B cell (primary cell): ENCODE measurements around the gene EFR3B. TPM values are rescaled to one million over a fixed set of nuclear protein-coding genes. Genes with fewer than 3 reads are reported as not detected.

ENCODE experiments used
- ATAC-seq: fragments of 200-7000 bp; cut with Tn5 transposase; one replicate; pipeline ENCODE4 v1.10.0; 2021; ENCODE audit warnings: low read depth, mild to moderate bottlenecking, moderate number of reproducible peaks, moderate library complexity
- CTCF ChIA-PET: fragments of 350-600 bp; sonication (Branson Sonifier 250); formaldehyde crosslinking; loops from one replicate; lab custom pipeline; 2021; ENCODE audit warnings: antibody characterized with exemption, inconsistent platforms; lab: Charles Lee
- POLR2A ChIA-PET: fragments of 350-600 bp; sonication (Branson Sonifier 250); formaldehyde crosslinking; loops from one replicate; lab custom pipeline; 2021; ENCODE audit warnings: antibody characterized with exemption; lab: Charles Lee
- DNase-seq: peaks from one replicate; pipeline ENCODE4 v3.0.0; 2013
- H2AFZ ChIP-seq: 2 replicates; pipeline ENCODE4 v1.6.1; 2012; ENCODE audit warnings: mild to moderate bottlenecking, low read depth, low read length; ENCODE audit not compliant: insufficient read depth, poor library complexity, severe bottlenecking
- H3K27ac ChIP-seq, 2 donors: 1 replicate in 1 of 2; 2 replicates in 1 of 2; pipeline ENCODE4 v1.5.1; 2012 to 2013; ENCODE audit warnings: low read length in 2 of 2, mild to moderate bottlenecking in 2 of 2, moderate library complexity in 1 of 2
- H3K27me3 ChIP-seq, 4 experiments: fragments of 200-600 bp in 1 of 4; sonication (generic) in 1 of 4; replicated peaks in 1 of 4; 1 replicate in 2 of 4; 2 replicates in 2 of 4; pipeline versions ENCODE4 v1.6.1 to v1.7.0; 2013 to 2016; ENCODE audit warnings: low read length in 3 of 4, mild to moderate bottlenecking in 2 of 4, mixed read lengths in 1 of 4, moderate library complexity in 1 of 4; ENCODE audit not compliant: insufficient read depth in 4 of 4, control insufficient read depth in 3 of 4; ENCODE audit errors: control extremely low read depth in 1 of 4
- H3K36me3 ChIP-seq, 2 experiments: replicated peaks in 1 of 2; 1 replicate in 1 of 2; 2 replicates in 1 of 2; pipeline versions ENCODE4 v1.6.1 to v1.7.1; 2013; ENCODE audit warnings: low read length in 1 of 2; ENCODE audit not compliant: insufficient read depth in 2 of 2, control insufficient read depth in 1 of 2; ENCODE audit errors: control extremely low read depth in 1 of 2, extremely low read depth in 1 of 2
- H3K4me1 ChIP-seq, 2 donors: fragments of 200-600 bp in 1 of 2; sonication (generic) in 1 of 2; 1 replicate in 1 of 2; 2 replicates in 1 of 2; pipeline versions ENCODE4 v1.5.1 to v1.6.1; 2013 to 2017; ENCODE audit warnings: low read length in 2 of 2; ENCODE audit not compliant: control insufficient read depth in 2 of 2, insufficient read depth in 2 of 2
- H3K4me2 ChIP-seq: replicated peaks from 2 replicates; pipeline ENCODE3; 2012; ENCODE audit warnings: mild to moderate bottlenecking, low read depth, low read length; ENCODE audit not compliant: poor library complexity, severe bottlenecking
- H3K4me3 ChIP-seq, 5 experiments: fragments of 200-600 bp in 1 of 5; sonication (generic) in 1 of 5; 1 replicate in 3 of 5; 2 replicates in 2 of 5; pipeline versions ENCODE4 v1.5.1 to v1.7.0; 2011 to 2016; ENCODE audit warnings: low read length in 4 of 5, mild to moderate bottlenecking in 4 of 5, low read depth in 2 of 5, control low read depth in 1 of 5, moderate library complexity in 1 of 5; ENCODE audit not compliant: insufficient read depth in 1 of 5; ENCODE audit errors: control extremely low read depth in 1 of 5, extremely low read depth in 1 of 5
- H3K79me2 ChIP-seq: fragments of 200-600 bp; sonication (generic); one replicate; pipeline ENCODE4 v1.6.0; 2016; ENCODE audit warnings: low read length; ENCODE audit not compliant: control insufficient read depth, insufficient read depth
- H3K9ac ChIP-seq: fragments of 200-600 bp; sonication (generic); 2 replicates; pipeline ENCODE4 v1.6.1; 2017; ENCODE audit warnings: mild to moderate bottlenecking, low read length, moderate library complexity
- H3K9me3 ChIP-seq, 3 donors: one replicate each; pipeline versions ENCODE4 v1.6.1 to v1.7.1; 2013; ENCODE audit warnings: low read length in 2 of 3; ENCODE audit not compliant: control insufficient read depth in 2 of 3, insufficient read depth in 1 of 3; ENCODE audit errors: control extremely low read depth in 1 of 3
- H4K20me1 ChIP-seq: 2 replicates; pipeline ENCODE4 v1.6.0; 2012; ENCODE audit warnings: mild to moderate bottlenecking, low read length; ENCODE audit not compliant: insufficient read depth, control insufficient read depth, poor library complexity, severe bottlenecking
- H3K27ac Mint-ChIP-seq: one replicate; pipeline ENCODE4 v1.8.0; 2021; ENCODE audit warnings: mixed read lengths
- H3K27me3 Mint-ChIP-seq: one replicate; pipeline ENCODE4 v1.8.0; 2021; ENCODE audit warnings: mixed read lengths
- H3K4me1 Mint-ChIP-seq: one replicate; pipeline ENCODE4 v1.8.0; 2021; ENCODE audit warnings: mixed read lengths
- H3K4me3 Mint-ChIP-seq: one replicate; pipeline ENCODE4 v1.8.0; 2021; ENCODE audit warnings: mixed read lengths
- H3K9me3 Mint-ChIP-seq: one replicate; pipeline ENCODE4 v1.8.0; 2022; ENCODE audit warnings: mixed read lengths; ENCODE audit not compliant: insufficient read depth
- CTCF ChIP-seq: fragments of 200-600 bp; IDR thresholded peaks from one replicate; pipeline ENCODE4 v1.8.0; 2022; ENCODE audit warnings: antibody characterized with exemption, mild to moderate bottlenecking
- EZH2 ChIP-seq: IDR thresholded peaks from 2 replicates; pipeline ENCODE4 v1.6.1; 2012; ENCODE audit warnings: borderline replicate concordance, low read depth, mild to moderate bottlenecking, moderate library complexity, low read length; ENCODE audit not compliant: insufficient read depth, poor library complexity, severe bottlenecking
- WGBS: methylation state at CpG from one replicate; pipeline ENCODE4 v1.1.5; 2013; ENCODE audit warnings: missing lambda C conversion rate; ENCODE audit not compliant: insufficient coverage; 5-methylcytosine and 5-hydroxymethylcytosine counted together
- intact Hi-C: fragments of 100-400 bp; cut with micrococcal nuclease; formaldehyde crosslinking; loops from one replicate; pipeline ENCODE4 v1.10.0; 2022
- polyA plus RNA-seq: library from polyadenylated mRNA; depleted of rRNA; stranded (reverse); fragments of >200 nt; gene quantifications from 2 replicates; pipeline ENCODE4 v1.2.3, GENCODE V29; 2012
- total RNA-seq, 2 donors: library from RNA; stranded (reverse); fragments of 120-200 nt in 1 of 2; gene quantifications; 1 replicate in 1 of 2; 2 replicates in 1 of 2; pipeline versions ENCODE4 v1.2.3 to v1.2.4, GENCODE V29; 2013 to 2022

EFR3B gene
- total and polyA plus RNA-seq, 2 donors (not counting 1 experiment from before 2014, with no cell fraction given) = 0.15 TPM; not detected in 1

DNA sequence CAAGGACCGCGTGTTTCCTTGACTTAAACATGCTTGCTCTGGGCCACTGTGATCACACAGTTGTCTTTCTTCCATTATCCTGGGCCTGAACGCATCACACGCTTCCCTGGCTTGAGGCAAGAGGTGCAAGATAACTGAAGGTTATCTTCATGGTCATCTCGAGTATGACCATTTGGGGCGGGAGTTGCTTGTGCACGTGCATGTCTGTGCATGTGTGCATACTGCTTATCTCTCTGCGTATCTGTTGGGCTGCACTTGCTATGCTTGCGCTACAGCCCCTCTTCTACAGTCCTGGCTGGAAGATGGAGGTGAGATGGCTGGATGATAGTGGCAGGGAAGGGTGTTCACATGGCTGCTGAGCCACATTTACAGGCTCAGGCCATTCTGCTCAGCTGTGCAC is 27.2 kb upstream of the EFR3B start:
- H3K4me1 Mint-ChIP-seq = peaks cover 6% of the 10 kb centered on the region
- no peaks in the 10 kb centered on the region for H3K9me3 Mint-ChIP-seq
- ATAC-seq (no peak), DNase-seq (no peak)
- H3K4me2 ChIP-seq = no peak overlapping the region
- H3K9ac ChIP-seq = no peak overlapping the region
- no peaks in the 10 kb centered on the region for H3K4me1 ChIP-seq
- H3K27me3 Mint-ChIP-seq = no peaks in the 10 kb centered on the region
- H3K79me2 ChIP-seq = no peaks in the 10 kb centered on the region
- H3K9me3 ChIP-seq = no peaks in the 10 kb centered on the region
- H4K20me1 ChIP-seq = no peaks in the 10 kb centered on the region
- H3K36me3 ChIP-seq = no peaks in the 10 kb centered on the region
- no peaks in the 10 kb centered on the region for H3K27me3 ChIP-seq
- no peak overlapping the region for H3K4me3 ChIP-seq
- intact Hi-C loops = no loop called here
- TF ChIP-seq EZH2 (no peak), CTCF (no peak)
- H3K4me3 Mint-ChIP-seq = no peak overlapping the region
- no peak overlapping the region for H3K27ac Mint-ChIP-seq
- POLR2A ChIA-PET = no interaction called here
- H2AFZ ChIP-seq = no peak overlapping the region
- WGBS = 98% methylated on average over 9 of the region's 9 CpGs
- CTCF ChIA-PET = no interaction called here
- H3K27ac ChIP-seq = no peak overlapping the region

DNA sequence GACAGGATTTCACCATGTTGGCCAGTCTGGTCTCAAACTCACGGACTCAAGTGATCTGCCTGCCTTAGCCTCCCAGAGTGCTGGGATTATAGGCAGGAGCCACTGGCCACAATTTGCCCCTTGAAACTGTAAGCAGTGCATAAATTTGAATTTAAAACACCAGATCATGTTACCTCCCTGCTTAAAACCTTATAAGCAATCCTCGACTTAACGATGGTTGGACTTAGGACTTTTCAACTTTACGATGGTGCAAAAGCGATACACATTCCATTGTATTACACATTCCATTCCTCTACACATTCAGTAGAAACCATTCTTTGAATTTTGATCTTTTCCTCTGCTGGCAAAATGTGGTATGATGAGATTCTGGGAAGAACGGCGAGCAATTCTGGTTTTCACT is 23.2 kb upstream of the EFR3B start:
- DNase-seq = no peak
- ChIA-PET CTCF (no interaction called here), POLR2A (no interaction called here)
- intact Hi-C loops = no loop called here
- no peaks in the 10 kb centered on the region for H3K27me3 ChIP-seq
- no peaks in the 10 kb centered on the region for H3K36me3 ChIP-seq
- H3K4me2 ChIP-seq = no peak overlapping the region
- TF ChIP-seq EZH2 = no peak
- TF ChIP-seq CTCF = no peak
- no peaks in the 10 kb centered on the region for H4K20me1 ChIP-seq
- no peaks in the 10 kb centered on the region for H3K79me2 ChIP-seq
- Mint-ChIP-seq H3K27ac (no peak overlapping the region), H3K4me3 (no peak overlapping the region), H3K4me1 (peaks cover 3% of the 10 kb centered on the region), H3K27me3 (no peaks in the 10 kb centered on the region), H3K9me3 (no peaks in the 10 kb centered on the region)
- H3K4me3 ChIP-seq = no peak overlapping the region
- no peak for ATAC-seq
- 80% methylated on average over 3 of the region's 7 CpGs for WGBS
- H3K9ac ChIP-seq = no peak overlapping the region
- no peak overlapping the region for H3K27ac ChIP-seq
- no peaks in the 10 kb centered on the region for H3K9me3 ChIP-seq
- H2AFZ ChIP-seq = no peak overlapping the region
- H3K4me1 ChIP-seq = no peaks in the 10 kb centered on the region
